GM12878 (cell line): ENCODE data around the gene FGD6. TPM values are rescaled to one million over a fixed set of nuclear protein-coding genes. Genes with fewer than 3 reads are reported as not detected.

Experiments used
- ATF3 ChIP-seq: IDR thresholded peaks from 2 replicates; pipeline ENCODE4 v1.6.1; 2011; ENCODE audit warnings: low read depth, mild to moderate bottlenecking, low read length, moderate library complexity, borderline replicate concordance; ENCODE audit errors: extremely low read depth
- BCL11A ChIP-seq: IDR thresholded peaks from 2 replicates; pipeline ENCODE4 v1.6.1; 2011; ENCODE audit warnings: low read depth, low read length
- BCL3 ChIP-seq: IDR thresholded peaks from 2 replicates; pipeline ENCODE4 v1.6.1; 2011; ENCODE audit warnings: borderline replicate concordance, low read depth, mild to moderate bottlenecking, moderate library complexity, low read length; ENCODE audit not compliant: insufficient read depth, poor library complexity, severe bottlenecking
- CEBPZ ChIP-seq: fragments of 150-350 bp; IDR thresholded peaks from 2 replicates; pipeline ENCODE4 v1.6.1; 2016; ENCODE audit warnings: low read depth, low read length
- CHD2 ChIP-seq: IDR thresholded peaks from 2 replicates; pipeline ENCODE4 v1.6.1; 2011; ENCODE audit warnings: low read depth, low read length, improper control_type of control experiment, borderline replicate concordance
- GATAD2B ChIP-seq: fragments of 450-650 bp; conservative IDR thresholded peaks from 2 replicates; pipeline ENCODE4 v1.6.1; 2017; ENCODE audit warnings: low read depth, mild to moderate bottlenecking, moderate library complexity
- HCFC1 ChIP-seq: fragments of 150-350 bp; IDR thresholded peaks from 2 replicates; pipeline ENCODE4 v1.6.1; 2014; ENCODE audit warnings: low read length
- HDAC2 ChIP-seq: fragments of 200-600 bp; sonication (generic); IDR thresholded peaks from 2 replicates; pipeline ENCODE4 v1.6.1; 2017
- HSF1 ChIP-seq: fragments of 150-350 bp; IDR thresholded peaks from 2 replicates; pipeline ENCODE4 v1.6.1; 2014; ENCODE audit warnings: mild to moderate bottlenecking, low read depth, low read length
- IKZF1 ChIP-seq: fragments of 450-650 bp; conservative IDR thresholded peaks from 2 replicates; pipeline ENCODE4 v1.6.1; 2017; ENCODE audit warnings: antibody characterized with exemption, mild to moderate bottlenecking
- IKZF2 ChIP-seq, 2 experiments: fragments of 450-650 bp; IDR thresholded peaks; 2 replicates each; pipeline ENCODE4 v1.6.1; 2017; ENCODE audit warnings: mild to moderate bottlenecking in 2 of 2, moderate library complexity in 2 of 2
- MEF2A ChIP-seq: IDR thresholded peaks from 2 replicates; pipeline ENCODE4 v1.6.1; 2011; ENCODE audit warnings: low read depth, mild to moderate bottlenecking, low read length, moderate library complexity; ENCODE audit not compliant: insufficient read depth
- MXI1 ChIP-seq: fragments of 150-350 bp; IDR thresholded peaks from 2 replicates; pipeline ENCODE4 v1.6.1; 2011; ENCODE audit warnings: low read depth, mild to moderate bottlenecking, inconsistent platforms, low read length, improper control_type of control experiment
- NFYA ChIP-seq: IDR thresholded peaks from 2 replicates; pipeline ENCODE4 v1.6.1; 2011; ENCODE audit warnings: low read depth, mild to moderate bottlenecking, low read length, improper control_type of control experiment, borderline replicate concordance
- NFYB ChIP-seq: IDR thresholded peaks from 2 replicates; pipeline ENCODE4 v1.6.1; 2011; ENCODE audit warnings: low read depth, mild to moderate bottlenecking, low read length, improper control_type of control experiment, moderate library complexity; ENCODE audit not compliant: insufficient read depth
- PML ChIP-seq: IDR thresholded peaks from 2 replicates; pipeline ENCODE4 v1.6.1; 2012; ENCODE audit warnings: low read length, inconsistent platforms
- POLR2A ChIP-seq: IDR thresholded peaks from 2 replicates; pipeline ENCODE4 v1.6.1; 2011; ENCODE audit warnings: low read depth, mild to moderate bottlenecking, low read length
- RAD51 ChIP-seq: fragments of 450-650 bp; IDR thresholded peaks from 2 replicates; pipeline ENCODE4 v1.6.1; 2016; ENCODE audit warnings: moderate library complexity, mild to moderate bottlenecking, inconsistent platforms
- SMC3 ChIP-seq: IDR thresholded peaks from 2 replicates; pipeline ENCODE4 v1.6.1; 2011; ENCODE audit warnings: low read length, improper control_type of control experiment, borderline replicate concordance
- SPI1 ChIP-seq: IDR thresholded peaks from 2 replicates; pipeline ENCODE4 v1.6.1; 2011; ENCODE audit warnings: low read depth, mild to moderate bottlenecking, low read length, moderate library complexity, borderline replicate concordance; ENCODE audit not compliant: insufficient read depth
- STAT3 ChIP-seq: IDR thresholded peaks from 2 replicates; pipeline ENCODE4 v1.6.1; 2011; ENCODE audit warnings: low read depth, low read length, improper control_type of control experiment
- SUPT20H ChIP-seq: IDR thresholded peaks from 2 replicates; pipeline ENCODE4 v1.6.1; 2011; ENCODE audit warnings: low read depth, mild to moderate bottlenecking, low read length, moderate library complexity, borderline replicate concordance; ENCODE audit not compliant: control insufficient read depth
- SUZ12 ChIP-seq: fragments of 200-600 bp; sonication (generic); IDR thresholded peaks from one replicate; pipeline ENCODE4 v1.6.1; 2018; ENCODE audit warnings: antibody characterized with exemption, mild to moderate bottlenecking; ENCODE audit not compliant: unreplicated experiment
- TAF1 ChIP-seq: IDR thresholded peaks from 2 replicates; pipeline ENCODE4 v1.6.1; 2011; ENCODE audit warnings: mild to moderate bottlenecking, low read depth, low read length, borderline replicate concordance
- ZBED1 ChIP-seq: IDR thresholded peaks from 2 replicates; pipeline ENCODE4 v1.6.1; 2016; ENCODE audit warnings: borderline replicate concordance
- ZNF24 ChIP-seq: fragments of 450-650 bp; IDR thresholded peaks from 2 replicates; pipeline ENCODE4 v1.6.1; 2017; ENCODE audit warnings: antibody characterized with exemption, mild to moderate bottlenecking
- polyA plus RNA-seq, 11 experiments: library from polyadenylated mRNA; depleted of rRNA in 4 of 11; unstranded in 6 of 11; stranded (reverse) in 5 of 11; fragments of >200 nt; fragmentation: Nextera tagmentation in 4 of 11; fragmentation: Illumina TruSeq in 1 of 11; extraction: Ambion mirVana in 4 of 11; extraction: Trizol in 1 of 11; gene quantifications; 1 replicate in 1 of 11; 2 replicates in 10 of 11; pipeline versions ENCODE4 v1.2.1 to v1.2.3, GENCODE V29; 2011 to 2016; ENCODE audit warnings: inconsistent platforms in 2 of 11, missing spikeins in 2 of 11, low read depth in 1 of 11
- total RNA-seq, 4 experiments: library from RNA; depleted of rRNA in 3 of 4; stranded (reverse); fragments of >200 nt in 3 of 4; fragmentation: Illumina TruSeq in 1 of 4; extraction: Trizol in 1 of 4; gene quantifications; 2 replicates each; pipeline versions ENCODE4 v1.2.1 to v1.2.3, GENCODE V29; 2013 to 2021

FGD6 gene
- total and polyA plus RNA-seq, 10 of the 15 experiments (the other 5 are each of a cell fraction or from before 2014, with no cell fraction given) = 2.4 to 15.5 (median 8.9) TPM

- TF ChIP-seq SUZ12 (no peak), SMC3 (no peak), HCFC1 (no peak), HDAC2 (no peak), IKZF1 (no peak), NFYB (no peak), POLR2A (no peak), SPI1 (peak; percentile 87), NFYA (no peak), ZNF24 (no peak), PML (0 out of 2 replicates have a peak, but pooled peaks have one; percentile 73), BCL3 (peak; percentile 51), MEF2A (peak; percentile 99), ATF3 (no peak), ZBED1 (0 out of 2 replicates have a peak, but pooled peaks have one; percentile 49), MXI1 (no peak), BCL11A (peak; percentile 57; the same call in 1 of the 2 replicates), TAF1 (no peak), IKZF2 (IDR thresholded peaks at IDR 0.05) (0 out of 4 replicates have a peak, but pooled peaks of 1 of the 2 experiments have one; percentile 18), GATAD2B (no peak), CHD2 (no peak), CEBPZ (no peak), HSF1 (no peak), STAT3 (no peak), RAD51 (no peak), SUPT20H (no peak)
These were observed 128.9 kb downstream of the FGD6 start (continued) for GRCh38 chr12:95088379-95088778.
